ENCODE results near the gene SPAG7.

- no peak for TF ChIP-seq CTCF (conservative IDR thresholded peaks at IDR 0.05)
- TF ChIP-seq ZFX (IDR thresholded peaks at IDR 0.05) = no peak
These were observed 29.5 kb downstream of the SPAG7 start for GRCh38 chr17:4938069-4938491.
